AG20443 (cell line): ENCODE results near the gene KRT6A.

ENCODE experiments used
- DNase-seq: peaks from one replicate; pipeline ENCODE4 v3.0.0; 2012; ENCODE audit warnings: low spot score, mixed read lengths

KRT6A gene

DNA sequence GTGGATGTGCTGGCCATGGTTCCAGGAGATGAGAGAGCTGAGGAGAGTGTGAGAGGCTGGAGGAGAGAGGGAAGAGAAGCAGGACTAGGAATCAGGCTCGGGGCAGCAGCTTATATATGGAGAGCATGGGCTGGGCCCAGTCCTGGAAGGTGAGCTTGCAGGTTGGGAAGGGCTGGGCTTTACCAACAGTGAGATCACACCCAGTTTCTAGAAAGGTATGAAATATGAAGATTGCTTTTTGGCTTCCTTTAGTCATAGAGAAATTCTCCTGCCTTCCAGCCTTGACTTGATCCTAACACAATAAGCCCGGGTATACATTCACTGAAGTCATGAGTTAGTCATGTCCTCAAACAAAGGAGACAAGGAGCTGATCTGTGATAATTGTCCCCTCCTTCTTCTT lies at the start of gene KRT6A:
Gene KRT6A (minus strand): TSS at position 86 of the 400 bp plus-strand sequence. CDS start 69 bp downstream, at position 17.
- no peak for DNase-seq

DNA sequence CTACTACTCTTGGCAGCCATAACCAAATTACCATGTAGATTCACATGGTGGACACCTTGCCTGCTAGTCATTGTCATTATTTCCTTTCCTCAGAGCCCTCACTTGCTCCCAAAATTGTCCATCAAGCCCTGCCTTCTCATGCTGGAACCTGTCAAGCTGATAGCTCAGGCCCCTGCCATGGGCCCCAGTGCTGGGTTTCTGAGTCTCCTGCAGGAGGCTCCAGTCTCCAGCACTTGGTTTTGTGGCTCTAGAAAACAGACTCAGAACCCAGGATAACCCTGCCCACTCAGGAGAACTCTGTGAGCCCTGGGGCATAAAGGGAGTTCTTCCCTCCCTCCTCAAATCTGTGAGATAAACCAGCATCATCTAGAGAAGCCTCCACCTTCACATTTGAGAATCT lies 49.1 kb upstream of the KRT6A start:
- no peak for DNase-seq

- no peak for DNase-seq
Measured at GRCh38 chr12:52541709-52542108, 48.7 kb upstream of the KRT6A start.

DNA sequence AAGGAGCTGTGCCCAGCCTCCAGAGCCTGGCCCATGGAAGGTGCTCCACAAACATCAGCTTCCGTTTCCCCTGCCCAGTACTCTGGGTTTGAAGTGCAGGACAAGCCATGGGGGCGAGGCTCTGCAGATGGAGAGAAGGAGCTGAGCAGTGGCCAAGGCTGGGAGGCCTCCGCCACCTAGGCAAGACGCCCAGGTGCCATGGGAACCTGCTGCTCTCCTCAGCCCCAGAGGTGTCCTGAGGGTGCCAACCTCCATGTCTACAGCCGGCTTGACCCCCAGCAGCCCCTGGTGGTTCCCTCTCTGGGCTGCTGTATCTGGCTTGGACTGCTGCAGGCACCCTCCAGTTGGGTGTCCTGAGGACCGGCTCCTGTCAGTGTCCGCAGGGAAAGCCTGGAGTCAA lies 47.5 kb upstream of the KRT6A start:
- no peak for DNase-seq

DNA sequence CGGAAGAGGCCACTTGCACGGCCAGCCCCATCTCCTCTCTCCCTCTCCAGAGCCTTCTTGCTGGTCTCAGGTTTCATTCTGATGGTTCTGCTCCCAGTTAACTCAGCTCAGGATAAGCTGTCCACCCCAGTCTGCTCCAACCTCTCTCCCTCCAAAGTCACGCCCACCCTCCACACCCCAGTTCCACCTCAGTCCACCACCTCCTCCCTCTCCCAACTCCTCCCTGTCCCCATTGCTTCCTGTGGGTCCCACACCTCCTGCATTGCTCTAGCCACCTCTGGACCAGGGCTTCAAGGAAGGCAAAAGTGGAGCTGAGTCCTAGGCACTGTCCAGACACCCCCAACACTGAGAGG lies 46.7 kb upstream of the KRT6A start:
- no peak for DNase-seq

GRCh38 chr12:52539083-52539820 lies 46.2 kb upstream of the KRT6A start:
- DNase-seq, result peak; percentile 68

DNA sequence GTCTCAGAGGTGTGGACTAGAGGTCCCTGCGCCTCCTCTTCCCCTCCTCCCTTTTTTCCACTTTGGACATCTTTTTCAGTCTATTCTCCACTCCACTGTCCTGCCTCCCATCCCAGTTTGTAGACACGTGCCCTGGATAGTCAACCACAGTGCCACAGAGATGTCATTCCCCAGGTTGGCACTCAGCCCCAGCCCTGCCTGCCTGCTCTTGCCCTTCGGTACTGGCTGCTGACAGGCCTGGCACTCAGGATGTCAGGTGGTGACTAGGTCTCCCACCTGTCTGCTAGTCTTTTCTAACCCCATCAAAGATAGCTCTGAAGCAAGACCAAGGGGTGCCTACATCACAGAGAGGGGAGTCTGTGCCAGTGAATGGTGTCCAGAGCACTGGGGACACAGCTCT lies 44.0 kb upstream of the KRT6A start:
- no peak for DNase-seq

DNA sequence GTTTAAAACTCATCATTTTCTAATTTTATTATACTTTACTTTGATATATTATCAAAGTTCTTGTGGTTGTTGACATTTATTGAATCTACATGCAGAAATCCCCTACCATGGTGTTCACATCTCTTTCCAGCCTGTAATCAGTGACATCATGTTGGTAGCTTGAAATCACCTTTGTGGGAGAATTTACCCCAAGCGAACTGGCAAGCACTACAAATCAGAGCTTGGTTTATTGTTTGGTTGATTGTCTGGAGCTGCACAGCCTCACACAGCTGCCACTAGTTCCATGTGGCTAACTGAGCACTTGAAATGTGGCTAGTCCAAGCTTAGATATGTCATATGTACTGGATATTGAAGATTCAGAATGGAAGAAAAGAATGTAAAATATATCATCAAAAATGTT lies 42.5 kb upstream of the KRT6A start:
- DNase-seq, result no peak

DNA sequence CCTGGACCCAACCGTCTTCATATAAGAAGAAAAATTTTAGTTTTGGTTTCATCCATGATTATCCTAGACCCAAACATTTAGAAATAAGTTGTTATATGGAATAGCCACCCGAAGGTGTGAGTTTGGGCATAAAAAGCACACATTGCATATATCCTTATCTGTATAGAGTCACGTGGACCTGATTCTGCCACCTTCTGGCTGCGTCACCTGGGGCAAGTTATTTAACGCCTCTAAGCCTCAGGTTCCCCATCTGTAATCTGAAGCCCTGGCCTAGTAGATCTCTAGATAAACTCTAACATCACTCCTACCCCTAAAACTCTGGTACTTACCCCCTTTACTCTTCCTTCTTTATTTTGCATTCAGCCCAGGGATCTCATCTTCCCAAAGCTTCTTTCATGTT lies 41.4 kb upstream of the KRT6A start:
- DNase-seq, result no peak

DNA sequence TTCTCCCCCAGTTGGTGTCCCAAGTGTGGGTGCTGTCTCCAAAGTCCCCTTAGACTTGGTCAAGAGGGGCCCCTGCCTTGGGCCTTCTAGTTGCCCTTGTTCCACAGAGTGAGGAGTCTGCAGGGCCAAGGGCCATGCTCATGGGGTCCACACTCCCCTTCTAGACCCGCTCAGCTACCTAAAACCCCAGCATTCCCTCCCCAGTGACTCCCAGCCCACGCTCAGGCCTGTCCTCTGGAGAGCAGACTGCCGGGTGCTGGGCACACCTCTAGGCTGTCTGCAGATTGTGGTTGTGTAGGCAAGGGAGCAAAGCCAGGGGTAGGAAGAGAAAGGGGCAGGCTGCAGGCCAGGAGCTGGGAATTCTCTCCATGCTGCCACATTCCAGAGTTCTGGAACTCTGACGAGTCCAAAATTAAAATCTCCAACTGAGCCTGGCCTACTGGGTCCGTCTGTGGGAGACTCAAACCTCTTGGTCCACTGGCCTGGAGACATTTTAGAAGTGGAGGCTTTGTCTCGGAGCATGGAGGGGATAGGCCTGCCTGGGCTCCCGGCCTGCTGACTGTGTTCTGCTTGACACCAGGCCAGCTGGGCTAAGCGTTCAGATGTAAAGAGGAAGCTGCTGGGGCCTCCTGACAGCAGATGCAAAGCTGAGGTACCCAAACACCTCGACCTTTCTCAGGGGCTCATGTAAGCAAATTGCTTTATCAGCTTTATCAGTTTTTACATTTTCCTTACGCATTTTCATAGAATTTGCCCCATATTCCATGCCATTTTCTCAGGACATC lies 40.8 kb upstream of the KRT6A start:
- DNase-seq, result no peak

- DNase-seq, result no peak
Measured at GRCh38 chr12:52532636-52533035, 39.6 kb upstream of the KRT6A start.

DNA sequence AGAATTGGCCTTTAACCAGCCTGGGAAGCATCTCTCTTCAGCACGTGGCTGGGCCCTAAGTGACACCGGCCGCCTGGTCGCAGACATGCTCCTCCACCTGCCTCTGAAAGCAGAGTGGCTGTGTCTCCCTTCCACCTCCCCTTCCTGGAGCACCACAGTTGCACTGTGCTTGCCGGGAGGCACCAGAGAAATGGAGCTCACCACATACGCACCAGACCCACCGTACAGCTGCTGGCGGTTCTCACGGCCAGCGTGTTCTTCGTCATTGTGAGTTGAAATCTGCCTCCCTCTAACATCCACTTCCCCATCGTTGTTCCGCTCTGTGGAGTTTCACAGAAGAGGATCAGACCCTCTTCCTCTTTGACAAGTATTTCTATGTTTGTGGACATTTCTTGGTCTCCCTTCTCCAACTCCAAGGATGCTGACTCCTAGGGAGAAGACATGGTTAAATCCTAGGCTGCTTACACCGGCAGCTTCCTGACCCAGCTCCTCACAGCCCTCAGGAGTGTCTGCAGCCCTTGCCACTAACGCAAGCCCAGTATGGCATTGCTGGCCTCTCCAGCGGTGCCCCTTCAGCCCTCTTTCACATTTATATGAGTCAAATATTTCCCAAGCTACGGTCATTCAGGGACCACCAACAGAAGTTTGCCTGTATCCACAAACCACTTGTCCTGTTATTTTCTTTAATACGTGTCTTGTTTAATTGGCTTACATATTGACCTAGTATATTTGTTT lies 38.7 kb upstream of the KRT6A start:
- no peak for DNase-seq

GRCh38 chr12:52530905-52531304 lies 37.8 kb upstream of the KRT6A start:
- no peak for DNase-seq

DNA sequence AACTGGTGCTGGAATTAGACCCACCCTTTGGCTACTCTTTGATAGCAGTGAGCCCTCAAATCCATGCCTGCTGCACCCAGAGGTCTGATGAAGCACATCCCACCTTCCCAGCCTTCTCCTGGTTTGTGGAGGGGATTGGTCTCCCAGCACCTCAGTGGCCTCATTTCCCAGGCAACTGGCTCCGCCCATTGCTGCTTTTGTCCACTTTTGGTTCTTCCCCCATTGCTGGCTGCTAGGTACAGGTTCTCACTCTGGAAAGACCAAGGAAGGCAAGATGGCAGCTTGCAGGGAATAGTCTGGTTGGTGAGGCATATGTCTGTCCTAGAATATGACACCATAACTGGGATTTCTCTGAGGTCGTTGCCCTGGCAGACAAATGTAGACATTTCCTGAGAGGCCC lies 37.3 kb upstream of the KRT6A start:
- DNase-seq, result no peak

DNA sequence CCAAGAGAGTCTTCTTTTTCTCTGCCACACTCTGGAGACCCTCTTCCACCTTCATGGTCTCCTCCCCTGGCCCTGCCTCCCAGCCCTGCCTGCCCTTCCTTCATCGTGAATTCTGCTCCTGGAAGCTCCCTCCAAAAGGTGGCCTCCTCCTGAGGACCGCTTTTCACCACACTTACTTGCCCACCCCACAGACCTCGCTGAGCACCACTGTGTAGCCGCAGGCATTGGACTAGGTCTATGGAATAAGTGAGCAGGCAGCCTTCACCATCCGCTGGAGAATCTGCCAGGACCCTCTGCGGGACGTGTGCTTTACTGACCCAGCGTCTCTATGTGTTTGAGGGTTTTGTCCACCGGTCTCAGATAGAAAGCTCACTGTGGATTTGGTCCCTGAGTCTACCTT lies 36.8 kb upstream of the KRT6A start:
- no peak for DNase-seq

GRCh38 chr12:52529417-52529816 lies 36.4 kb upstream of the KRT6A start:
- no peak for DNase-seq

GRCh38 chr12:52528641-52529143 lies 35.6 kb upstream of the KRT6A start:
- DNase-seq, result no peak

DNA sequence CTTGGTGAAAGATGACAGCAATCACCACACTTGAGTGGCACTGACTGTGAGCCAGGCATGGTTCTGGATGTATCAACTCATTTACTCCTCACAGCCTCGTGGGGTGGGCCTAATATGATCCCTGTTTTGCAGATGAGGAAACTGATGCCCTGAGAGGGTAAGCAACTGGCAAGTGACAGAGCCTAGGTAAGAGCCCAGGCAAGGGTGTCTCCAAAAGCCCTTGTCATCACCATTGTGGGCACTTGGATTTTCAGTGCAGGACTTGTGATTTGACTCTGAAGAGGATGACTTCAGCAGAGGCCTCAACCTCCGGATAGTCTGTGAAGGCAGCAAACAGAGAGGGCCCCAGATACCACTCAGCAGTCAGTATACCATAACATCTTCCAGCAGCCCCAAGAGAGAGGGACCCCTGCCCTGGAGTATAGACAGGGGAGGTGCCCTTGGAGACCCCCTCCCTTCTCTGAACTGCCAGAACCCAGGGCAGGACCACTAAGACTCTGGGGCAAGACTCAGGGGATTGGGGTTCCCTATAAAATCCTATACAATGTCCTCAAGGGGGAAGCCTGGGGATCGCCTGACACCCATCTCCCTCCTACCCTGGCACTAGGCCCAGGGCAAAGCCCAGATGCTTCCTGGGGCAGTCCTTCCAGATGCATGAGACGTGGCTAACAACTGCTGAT lies 34.2 kb upstream of the KRT6A start:
- DNase-seq, result no peak

- DNase-seq, result no peak
Measured at GRCh38 chr12:52526511-52526951, 33.5 kb upstream of the KRT6A start.

DNA sequence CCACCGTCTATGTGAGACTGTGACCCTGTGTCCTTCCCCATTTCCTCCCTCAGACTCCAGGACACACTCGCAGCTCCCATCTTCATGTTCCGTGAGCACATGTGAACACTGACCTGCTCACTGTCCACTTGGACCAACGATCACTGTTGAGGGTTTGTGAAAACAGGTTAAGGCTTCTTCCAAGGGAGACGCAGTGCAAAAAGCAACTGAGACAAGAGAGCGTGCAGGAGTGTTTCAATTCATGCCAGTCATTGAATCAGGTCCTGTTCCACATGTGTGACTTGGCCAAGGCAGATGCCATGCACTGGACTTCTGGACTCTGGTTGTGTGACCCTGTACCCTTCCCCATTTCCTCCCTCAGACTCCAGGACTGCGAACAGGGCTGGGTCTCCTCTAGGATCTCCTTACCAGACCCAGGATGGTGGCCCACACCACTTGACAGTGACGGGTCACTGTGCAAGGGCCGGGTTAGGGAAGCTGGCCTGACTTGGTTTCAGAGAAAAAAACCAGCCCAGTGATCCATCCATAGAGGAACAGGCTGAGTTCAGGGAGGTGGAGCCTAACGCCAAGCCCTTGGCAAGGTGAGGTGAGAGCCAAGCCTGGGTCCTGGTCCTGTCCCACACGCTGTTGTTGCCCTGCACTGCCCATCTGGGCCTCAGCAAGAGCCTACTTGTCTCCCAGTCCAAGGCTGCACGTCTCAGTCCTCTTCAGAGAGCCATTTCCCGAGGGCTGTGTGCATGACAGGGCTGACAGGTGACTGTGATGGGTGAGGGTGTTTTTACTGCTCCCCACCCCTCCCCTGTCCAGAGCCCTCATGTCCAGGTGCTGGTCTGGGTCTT lies 32.8 kb upstream of the KRT6A start:
- no peak for DNase-seq

GRCh38 chr12:52524898-52525591 lies 32.0 kb upstream of the KRT6A start:
- no peak for DNase-seq
